H1 (cell line): Measurements from ENCODE around the gene PPIF. TPM values are rescaled to one million over a fixed set of nuclear protein-coding genes. Genes with fewer than 3 reads are reported as not detected.

Experiments
- CTCF ChIA-PET: fragments of 300-600 bp; sonication (Branson Sonifier 250); formaldehyde crosslinking; loops from one replicate; lab custom pipeline; 2021; ENCODE audit not compliant: partially characterized antibody; lab: Charles Lee
- POLR2A ChIA-PET: fragments of 300-600 bp; sonication (Branson Sonifier 250); formaldehyde crosslinking; loops from one replicate; lab custom pipeline; 2021; ENCODE audit warnings: inconsistent platforms; ENCODE audit not compliant: partially characterized antibody; lab: Charles Lee
- DNase-seq, 2 experiments: peaks; one replicate each; pipeline versions ENCODE4 v3.0.0 to v3.0.0-alpha.2; 2010 to 2022; ENCODE audit warnings: low spot score in 2 of 2, low read depth in 1 of 2, mixed read lengths in 1 of 2
- FAIRE-seq: peaks from 2 replicates; lab custom pipeline; 2011; peaks lifted over from hg19 to GRCh38; lab: Jason Lieb, UNC
- H2AFZ ChIP-seq: 2 replicates; pipeline ENCODE4 v1.8.1; 2012; ENCODE audit warnings: low read length, inconsistent platforms
- H2AK5ac ChIP-seq: 2 replicates; pipeline ENCODE4 v1.6.1; 2013; ENCODE audit warnings: low read depth, low read length
- H2BK120ac ChIP-seq: replicated peaks from 2 replicates; pipeline ENCODE3; 2013; ENCODE audit warnings: low read depth, low read length, inconsistent platforms
- H2BK12ac ChIP-seq: 2 replicates; pipeline ENCODE4 v1.6.1; 2013; ENCODE audit warnings: low read depth, low read length
- H2BK15ac ChIP-seq: 2 replicates; pipeline ENCODE4 v1.6.1; 2013; ENCODE audit warnings: low read length
- H2BK20ac ChIP-seq: 2 replicates; pipeline ENCODE4 v1.6.1; 2013; ENCODE audit warnings: low read length
- H2BK5ac ChIP-seq: 2 replicates; pipeline ENCODE4 v1.6.1; 2013; ENCODE audit warnings: low read depth, low read length
- H3K14ac ChIP-seq: 2 replicates; pipeline ENCODE4 v1.6.1; 2013; ENCODE audit warnings: inconsistent platforms; ENCODE audit not compliant: insufficient read length
- H3K18ac ChIP-seq: 2 replicates; pipeline ENCODE4 v1.6.1; 2013; ENCODE audit warnings: low read length; ENCODE audit errors: extremely low read depth
- H3K23ac ChIP-seq: 2 replicates; pipeline ENCODE4 v1.6.1; 2013; ENCODE audit warnings: inconsistent platforms; ENCODE audit not compliant: insufficient read length
- H3K23me2 ChIP-seq: 2 replicates; pipeline ENCODE4 v1.6.1; 2013; ENCODE audit warnings: low read depth, low read length
- H3K27ac ChIP-seq: 2 replicates; pipeline ENCODE4 v1.6.1; 2011; ENCODE audit warnings: low read depth, low read length, inconsistent platforms
- H3K27me3 ChIP-seq, 4 experiments: replicated peaks in 1 of 4; 1 replicate in 1 of 4; 2 replicates in 3 of 4; pipeline versions ENCODE4 v1.6.1 to v1.8.1; 2011 to 2013; ENCODE audit warnings: low read length in 3 of 4, mild to moderate bottlenecking in 3 of 4, inconsistent platforms in 2 of 4, mixed read lengths in 2 of 4, moderate library complexity in 1 of 4; ENCODE audit not compliant: control insufficient read depth in 3 of 4, insufficient read depth in 3 of 4; ENCODE audit errors: extremely low read depth in 1 of 4
- H3K36me3 ChIP-seq, 4 experiments: 2 replicates each; pipeline versions ENCODE4 v1.6.1 to v1.8.1; 2011 to 2013; ENCODE audit warnings: mild to moderate bottlenecking in 4 of 4, low read length in 3 of 4, moderate library complexity in 2 of 4, control low read depth in 1 of 4, inconsistent platforms in 1 of 4; ENCODE audit not compliant: insufficient read depth in 4 of 4, control insufficient read depth in 2 of 4
- H3K4ac ChIP-seq: replicated peaks from 2 replicates; pipeline ENCODE3; 2013; ENCODE audit warnings: low read length, low read depth, mixed read lengths, inconsistent platforms; ENCODE audit not compliant: insufficient read length
- H3K4me1 ChIP-seq, 4 experiments: replicated peaks in 1 of 4; 1 replicate in 1 of 4; 2 replicates in 3 of 4; pipeline versions ENCODE4 v1.6.1 to v1.8.1; 2011 to 2013; ENCODE audit warnings: low read length in 3 of 4, inconsistent platforms in 2 of 4, mixed read lengths in 1 of 4; ENCODE audit not compliant: insufficient read depth in 4 of 4, control insufficient read depth in 3 of 4
- H3K4me2 ChIP-seq, 2 experiments: 2 replicates each; pipeline versions ENCODE4 v1.6.1 to v1.8.1; 2011 to 2013; ENCODE audit warnings: low read depth in 2 of 2, low read length in 2 of 2, control low read depth in 1 of 2, inconsistent platforms in 1 of 2, mild to moderate bottlenecking in 1 of 2; ENCODE audit not compliant: insufficient read depth in 1 of 2
- H3K4me3 ChIP-seq, 4 experiments: fragments of 200-600, 300-600 bp in 1 of 4; sonication (generic), shearing (Covaris generic), sonication (Bioruptor Twin) in 1 of 4; 2 replicates each; pipeline versions ENCODE4 v1.5.1 to v1.8.1; 2011 to 2016; ENCODE audit warnings: low read length in 4 of 4, low read depth in 3 of 4, control low read depth in 2 of 4, inconsistent platforms in 2 of 4, mild to moderate bottlenecking in 2 of 4, mixed read lengths in 1 of 4, moderate library complexity in 1 of 4; ENCODE audit not compliant: insufficient read depth in 2 of 4; ENCODE audit errors: extremely low read depth in 1 of 4
- H3K56ac ChIP-seq: replicated peaks from 2 replicates; pipeline ENCODE3; 2013; ENCODE audit warnings: low read depth, mild to moderate bottlenecking, mixed read lengths, low read length, inconsistent platforms; ENCODE audit not compliant: insufficient read length
- H3K79me1 ChIP-seq: 2 replicates; pipeline ENCODE4 v1.6.1; 2013; ENCODE audit warnings: low read depth, low read length, control low read depth
- H3K79me2 ChIP-seq, 2 experiments: 2 replicates each; pipeline versions ENCODE4 v1.6.1 to v1.8.1; 2012 to 2013; ENCODE audit warnings: low read length in 2 of 2, mild to moderate bottlenecking in 2 of 2, inconsistent platforms in 1 of 2; ENCODE audit not compliant: insufficient read depth in 2 of 2, control insufficient read depth in 1 of 2
- H3K9ac ChIP-seq, 4 experiments: replicated peaks in 1 of 4; 1 replicate in 1 of 4; 2 replicates in 3 of 4; pipeline versions ENCODE4 v1.6.1 to v1.8.1; 2011 to 2013; ENCODE audit warnings: low read depth in 3 of 4, low read length in 3 of 4, control low read depth in 2 of 4, mild to moderate bottlenecking in 2 of 4, moderate library complexity in 2 of 4, inconsistent platforms in 1 of 4; ENCODE audit errors: extremely low read depth in 1 of 4
- H3K9me3 ChIP-seq, 2 experiments: 2 replicates each; pipeline versions ENCODE4 v1.6.1 to v1.8.1; 2012 to 2013; ENCODE audit warnings: mild to moderate bottlenecking in 2 of 2, moderate library complexity in 2 of 2, control low read depth in 1 of 2, inconsistent platforms in 1 of 2, low read depth in 1 of 2, low read length in 1 of 2, mixed read lengths in 1 of 2; ENCODE audit not compliant: insufficient read depth in 2 of 2
- H4K20me1 ChIP-seq, 2 experiments: replicated peaks in 1 of 2; 2 replicates each; pipeline versions ENCODE3 to v1.8.1; 2011 to 2013; ENCODE audit warnings: inconsistent platforms in 2 of 2, low read length in 2 of 2, mild to moderate bottlenecking in 1 of 2; ENCODE audit not compliant: insufficient read depth in 2 of 2, control insufficient read depth in 1 of 2
- H4K5ac ChIP-seq: 2 replicates; pipeline ENCODE4 v1.6.1; 2013; ENCODE audit warnings: low read length, low read depth, mixed read lengths, inconsistent platforms; ENCODE audit not compliant: insufficient read length
- H4K8ac ChIP-seq: 2 replicates; pipeline ENCODE4 v1.8.0; 2013; ENCODE audit warnings: mild to moderate bottlenecking, moderate library complexity, low read length, inconsistent platforms; ENCODE audit not compliant: insufficient read depth; ENCODE audit errors: extremely low read depth
- H4K91ac ChIP-seq: replicated peaks from 2 replicates; pipeline ENCODE3; 2013; ENCODE audit warnings: low read length, mixed read lengths, inconsistent platforms; ENCODE audit not compliant: insufficient read length
- ASH2L ChIP-seq: fragments of 200-600, 300-600 bp; sonication (generic); IDR thresholded peaks from one replicate; pipeline ENCODE4 v1.7.1; 2017; ENCODE audit warnings: low read length
- JUN ChIP-seq: IDR thresholded peaks from 2 replicates; pipeline ENCODE4 v1.6.1; 2011; ENCODE audit warnings: low read depth, mild to moderate bottlenecking, improper control_type of control experiment, low read length
- KDM5A ChIP-seq: fragments of 200-600 bp; IDR thresholded peaks from 2 replicates; pipeline ENCODE4 v1.7.1; 2012; ENCODE audit warnings: mild to moderate bottlenecking, low read length, inconsistent platforms, mixed read lengths
- NRF1 ChIP-seq: IDR thresholded peaks from 2 replicates; pipeline ENCODE4 v1.6.1; 2011; ENCODE audit warnings: mild to moderate bottlenecking, low read depth, low read length, improper control_type of control experiment
- TBP ChIP-seq: IDR thresholded peaks from 2 replicates; pipeline ENCODE4 v1.6.1; 2011; ENCODE audit warnings: low read depth, low read length, improper control_type of control experiment
- TEAD4 ChIP-seq: IDR thresholded peaks from 2 replicates; pipeline ENCODE4 v1.6.1; 2012; ENCODE audit warnings: low read depth, low read length, inconsistent platforms, mixed read lengths
- WGBS, 2 experiments: shearing (Covaris generic) in 1 of 2; methylation state at CpG; one replicate each; pipeline versions ENCODE4 v1.1.6 to v1.1.7; 2013 to 2015; ENCODE audit warnings: low lambda C conversion rate in 2 of 2, mixed read lengths in 2 of 2, inconsistent platforms in 1 of 2, low coverage in 1 of 2, missing lambda C conversion rate in 1 of 2; ENCODE audit not compliant: insufficient replicate concordance in 2 of 2, insufficient coverage in 1 of 2, insufficient read length in 1 of 2; ENCODE audit errors: extremely low coverage in 1 of 2, missing lambda C conversion rate in 1 of 2; 5-methylcytosine and 5-hydroxymethylcytosine counted together
- polyA plus RNA-seq, 7 experiments: library from polyadenylated mRNA; depleted of rRNA in 3 of 7; stranded (reverse) in 5 of 7; unstranded in 2 of 7; fragments of >200 nt in 5 of 7; fragments of 200-250 nt in 2 of 7; gene quantifications; 1 replicate in 5 of 7; 2 replicates in 1 of 7; 4 replicates in 1 of 7; pipeline versions ENCODE4 v1.2.1 to v1.2.3, GENCODE V29; 2011 to 2013; ENCODE audit warnings: missing spikeins in 2 of 7, mixed read lengths in 2 of 7
- total RNA-seq: library from RNA; stranded (reverse); fragmentation: NEBNext Ultra II Directional; extraction: Animal tissue kit (Norgen Biotek cat#: 25700); gene quantifications from 2 replicates; pipeline ENCODE4 v1.2.1, GENCODE V29; 2021

PPIF gene
- total and polyA plus RNA-seq, 2 of the 8 experiments (the other 6 are each of a cell fraction or from before 2014, with no cell fraction given) = 70.2 to 77.6 TPM

DNA sequence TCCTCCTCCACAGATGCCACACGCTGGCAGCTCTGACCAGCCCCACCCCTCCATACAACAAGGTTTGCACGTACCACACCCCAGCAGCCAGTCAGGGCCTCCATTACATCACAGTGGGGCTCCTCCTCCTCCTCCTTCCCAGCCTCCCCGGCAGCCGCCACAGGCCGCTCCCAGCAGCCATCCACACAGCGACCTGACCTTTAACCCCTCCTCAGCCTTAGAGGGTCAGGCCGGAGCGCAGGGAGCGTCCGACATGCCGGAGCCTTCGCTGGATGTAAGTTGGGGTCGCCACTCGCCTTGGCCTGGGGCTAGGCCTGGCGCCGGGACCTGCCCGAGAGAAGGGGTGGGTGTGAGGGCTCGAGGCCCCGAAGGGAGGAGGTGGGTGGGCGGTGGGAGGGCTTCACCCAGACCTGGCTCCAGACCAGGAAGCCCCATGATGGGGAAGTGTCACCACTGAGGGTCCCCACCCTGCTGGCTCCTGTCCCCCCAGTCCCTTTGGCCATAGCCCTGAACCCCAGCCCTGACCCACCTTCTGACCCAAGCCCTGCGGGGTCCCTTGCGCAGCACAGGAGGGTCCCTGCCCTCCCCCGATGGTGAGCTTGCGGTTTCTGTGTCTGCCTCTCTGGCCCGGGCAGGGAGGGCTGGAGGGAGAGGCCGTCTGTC lies 36.2 kb upstream of the PPIF start:
- no peak for FAIRE-seq

More for the DNA sequence above, 36.2 kb upstream of the PPIF start:
- H3K14ac ChIP-seq = no peak overlapping the region
- no peak overlapping the region for H3K4ac ChIP-seq
- no peak overlapping the region for H3K18ac ChIP-seq
- TF ChIP-seq TEAD4 (no peak), TBP (no peak), ASH2L (no peak), NRF1 (no peak), JUN (no peak), KDM5A (no peak)
- H3K23ac ChIP-seq = no peak overlapping the region
- peaks cover 3 to 32% (median 10%) of the 10 kb centered on the region in 4 experiments; a peak in 5 of 8 replicates for H3K36me3 ChIP-seq
- H3K9ac ChIP-seq = no peak overlapping the region
- ChIA-PET POLR2A (no interaction called here), CTCF (interaction anchor here (1.0 to 2.1 kb wide), 2 partner anchors 19 to 21 kb away, joined by 3 to 7 read pairs; no protein-coding TSS in a partner anchor)
- 98% methylated on average over 22 of the region's 26 CpGs; no CpG with 5 or more reads in 1 of the 2 experiments for WGBS, 2 experiments
- H3K23me2 ChIP-seq = no peaks in the 10 kb centered on the region; the same call in 1 of the 2 replicates
- no peaks in the 10 kb centered on the region for H3K79me2 ChIP-seq
- H3K4me2 ChIP-seq = no peak overlapping the region
- no peak overlapping the region for H3K56ac ChIP-seq
- H3K4me1 ChIP-seq = peaks cover 0 to 2% (median 0%) of the 10 kb centered on the region in 4 experiments; a peak in 1 of 7 replicates
- H3K79me1 ChIP-seq = no peaks in the 10 kb centered on the region
- no peak overlapping the region for H2BK120ac ChIP-seq
- H3K27ac ChIP-seq = no peak overlapping the region
- no peaks in the 10 kb centered on the region for H3K27me3 ChIP-seq
- no peak overlapping the region for H2BK20ac ChIP-seq
- H3K4me3 ChIP-seq = no peak overlapping the region
- H3K9me3 ChIP-seq = no peaks in the 10 kb centered on the region
- H2AK5ac ChIP-seq = no peak overlapping the region
- H4K91ac ChIP-seq = no peak overlapping the region
- DNase-seq = no peak
- H2BK5ac ChIP-seq = no peak overlapping the region
- peaks cover 5 to 6% of the 10 kb centered on the region in 2 experiments for H4K20me1 ChIP-seq
- no peak overlapping the region for H4K5ac ChIP-seq
- no peak overlapping the region for H2AFZ ChIP-seq
- H2BK12ac ChIP-seq = peak overlapping the region; percentile 3; the same call in 1 of the 2 replicates
- H2BK15ac ChIP-seq = no peak overlapping the region
- peak overlapping the region; percentile 83 for H4K8ac ChIP-seq
